B cell (primary cell): Measurements from ENCODE around the gene TUG1. TPM values are rescaled to one million over a fixed set of nuclear protein-coding genes. Genes with fewer than 3 reads are reported as not detected.

Experiments used
- ATAC-seq: fragments of 200-7000 bp; cut with Tn5 transposase; one replicate; pipeline ENCODE4 v1.10.0; 2021; ENCODE audit warnings: low read depth, mild to moderate bottlenecking, moderate number of reproducible peaks, moderate library complexity
- CTCF ChIA-PET: fragments of 350-600 bp; sonication (Branson Sonifier 250); formaldehyde crosslinking; loops from one replicate; lab custom pipeline; 2021; ENCODE audit warnings: antibody characterized with exemption, inconsistent platforms; lab: Charles Lee
- POLR2A ChIA-PET: fragments of 350-600 bp; sonication (Branson Sonifier 250); formaldehyde crosslinking; loops from one replicate; lab custom pipeline; 2021; ENCODE audit warnings: antibody characterized with exemption; lab: Charles Lee
- DNase-seq: peaks from one replicate; pipeline ENCODE4 v3.0.0; 2013
- H2AFZ ChIP-seq: 2 replicates; pipeline ENCODE4 v1.6.1; 2012; ENCODE audit warnings: mild to moderate bottlenecking, low read depth, low read length; ENCODE audit not compliant: insufficient read depth, poor library complexity, severe bottlenecking
- H3K27ac ChIP-seq, 2 donors: 1 replicate in 1 of 2; 2 replicates in 1 of 2; pipeline ENCODE4 v1.5.1; 2012 to 2013; ENCODE audit warnings: low read length in 2 of 2, mild to moderate bottlenecking in 2 of 2, moderate library complexity in 1 of 2
- H3K27me3 ChIP-seq, 4 experiments: fragments of 200-600 bp in 1 of 4; sonication (generic) in 1 of 4; replicated peaks in 1 of 4; 1 replicate in 2 of 4; 2 replicates in 2 of 4; pipeline versions ENCODE4 v1.6.1 to v1.7.0; 2013 to 2016; ENCODE audit warnings: low read length in 3 of 4, mild to moderate bottlenecking in 2 of 4, mixed read lengths in 1 of 4, moderate library complexity in 1 of 4; ENCODE audit not compliant: insufficient read depth in 4 of 4, control insufficient read depth in 3 of 4; ENCODE audit errors: control extremely low read depth in 1 of 4
- H3K36me3 ChIP-seq, 2 experiments: replicated peaks in 1 of 2; 1 replicate in 1 of 2; 2 replicates in 1 of 2; pipeline versions ENCODE4 v1.6.1 to v1.7.1; 2013; ENCODE audit warnings: low read length in 1 of 2; ENCODE audit not compliant: insufficient read depth in 2 of 2, control insufficient read depth in 1 of 2; ENCODE audit errors: control extremely low read depth in 1 of 2, extremely low read depth in 1 of 2
- H3K4me1 ChIP-seq, 2 donors: fragments of 200-600 bp in 1 of 2; sonication (generic) in 1 of 2; 1 replicate in 1 of 2; 2 replicates in 1 of 2; pipeline versions ENCODE4 v1.5.1 to v1.6.1; 2013 to 2017; ENCODE audit warnings: low read length in 2 of 2; ENCODE audit not compliant: control insufficient read depth in 2 of 2, insufficient read depth in 2 of 2
- H3K4me2 ChIP-seq: replicated peaks from 2 replicates; pipeline ENCODE3; 2012; ENCODE audit warnings: mild to moderate bottlenecking, low read depth, low read length; ENCODE audit not compliant: poor library complexity, severe bottlenecking
- H3K4me3 ChIP-seq, 5 experiments: fragments of 200-600 bp in 1 of 5; sonication (generic) in 1 of 5; 1 replicate in 3 of 5; 2 replicates in 2 of 5; pipeline versions ENCODE4 v1.5.1 to v1.7.0; 2011 to 2016; ENCODE audit warnings: low read length in 4 of 5, mild to moderate bottlenecking in 4 of 5, low read depth in 2 of 5, control low read depth in 1 of 5, moderate library complexity in 1 of 5; ENCODE audit not compliant: insufficient read depth in 1 of 5; ENCODE audit errors: control extremely low read depth in 1 of 5, extremely low read depth in 1 of 5
- H3K79me2 ChIP-seq: fragments of 200-600 bp; sonication (generic); one replicate; pipeline ENCODE4 v1.6.0; 2016; ENCODE audit warnings: low read length; ENCODE audit not compliant: control insufficient read depth, insufficient read depth
- H3K9ac ChIP-seq: fragments of 200-600 bp; sonication (generic); 2 replicates; pipeline ENCODE4 v1.6.1; 2017; ENCODE audit warnings: mild to moderate bottlenecking, low read length, moderate library complexity
- H3K9me3 ChIP-seq, 3 donors: one replicate each; pipeline versions ENCODE4 v1.6.1 to v1.7.1; 2013; ENCODE audit warnings: low read length in 2 of 3; ENCODE audit not compliant: control insufficient read depth in 2 of 3, insufficient read depth in 1 of 3; ENCODE audit errors: control extremely low read depth in 1 of 3
- H4K20me1 ChIP-seq: 2 replicates; pipeline ENCODE4 v1.6.0; 2012; ENCODE audit warnings: mild to moderate bottlenecking, low read length; ENCODE audit not compliant: insufficient read depth, control insufficient read depth, poor library complexity, severe bottlenecking
- H3K27ac Mint-ChIP-seq: one replicate; pipeline ENCODE4 v1.8.0; 2021; ENCODE audit warnings: mixed read lengths
- H3K27me3 Mint-ChIP-seq: one replicate; pipeline ENCODE4 v1.8.0; 2021; ENCODE audit warnings: mixed read lengths
- H3K4me1 Mint-ChIP-seq: one replicate; pipeline ENCODE4 v1.8.0; 2021; ENCODE audit warnings: mixed read lengths
- H3K4me3 Mint-ChIP-seq: one replicate; pipeline ENCODE4 v1.8.0; 2021; ENCODE audit warnings: mixed read lengths
- H3K9me3 Mint-ChIP-seq: one replicate; pipeline ENCODE4 v1.8.0; 2022; ENCODE audit warnings: mixed read lengths; ENCODE audit not compliant: insufficient read depth
- CTCF ChIP-seq: fragments of 200-600 bp; IDR thresholded peaks from one replicate; pipeline ENCODE4 v1.8.0; 2022; ENCODE audit warnings: antibody characterized with exemption, mild to moderate bottlenecking
- EZH2 ChIP-seq: IDR thresholded peaks from 2 replicates; pipeline ENCODE4 v1.6.1; 2012; ENCODE audit warnings: borderline replicate concordance, low read depth, mild to moderate bottlenecking, moderate library complexity, low read length; ENCODE audit not compliant: insufficient read depth, poor library complexity, severe bottlenecking
- WGBS: methylation state at CpG from one replicate; pipeline ENCODE4 v1.1.5; 2013; ENCODE audit warnings: missing lambda C conversion rate; ENCODE audit not compliant: insufficient coverage; 5-methylcytosine and 5-hydroxymethylcytosine counted together
- intact Hi-C: fragments of 100-400 bp; cut with micrococcal nuclease; formaldehyde crosslinking; loops from one replicate; pipeline ENCODE4 v1.10.0; 2022
- polyA plus RNA-seq: library from polyadenylated mRNA; depleted of rRNA; stranded (reverse); fragments of >200 nt; gene quantifications from 2 replicates; pipeline ENCODE4 v1.2.3, GENCODE V29; 2012
- total RNA-seq, 2 donors: library from RNA; stranded (reverse); fragments of 120-200 nt in 1 of 2; gene quantifications; 1 replicate in 1 of 2; 2 replicates in 1 of 2; pipeline versions ENCODE4 v1.2.3 to v1.2.4, GENCODE V29; 2013 to 2022

Gene TUG1
- total and polyA plus RNA-seq, 2 donors (not counting 1 experiment from before 2014, with no cell fraction given), result 78.9 to 110 TPM

- no peak for DNase-seq
- WGBS, result 98% methylated on average over 5 of the region's 6 CpGs
- Histone ChIP-seq H3K4me2 (no peak overlapping the region), H3K9me3 (no peaks in the 10 kb centered on the region), H3K79me2 (no peaks in the 10 kb centered on the region), H4K20me1 (no peaks in the 10 kb centered on the region), H3K36me3 (peaks cover 2 to 55% of the 10 kb centered on the region in 2 experiments), H3K27ac (no peak overlapping the region), H3K4me1 (no peaks in the 10 kb centered on the region), H3K27me3 (no peaks in the 10 kb centered on the region), H3K4me3 (no peak overlapping the region), H3K9ac (no peak overlapping the region), H2AFZ (no peak overlapping the region)
- intact Hi-C loops, result no loop called here
- no peak for ATAC-seq
- H3K27ac Mint-ChIP-seq, result no peak overlapping the region
- no peak for TF ChIP-seq EZH2
- no peak for TF ChIP-seq CTCF
- POLR2A ChIA-PET, result no interaction called here
- CTCF ChIA-PET, result interaction anchor here (2.7 kb wide), 1 partner anchor 8 kb away, joined by 9 read pairs; no protein-coding TSS in a partner anchor
- H3K27me3 Mint-ChIP-seq, result no peaks in the 10 kb centered on the region
- no peak overlapping the region for H3K4me3 Mint-ChIP-seq
- no peaks in the 10 kb centered on the region for H3K4me1 Mint-ChIP-seq
- no peaks in the 10 kb centered on the region for H3K9me3 Mint-ChIP-seq
These were observed 40.7 kb upstream of the TUG1 start for GRCh38 chr22:30928401-30928800.

- no peak for DNase-seq
- Histone ChIP-seq H3K4me2 (no peak overlapping the region), H4K20me1 (no peaks in the 10 kb centered on the region), H3K9me3 (no peaks in the 10 kb centered on the region), H3K27me3 (no peaks in the 10 kb centered on the region), H2AFZ (no peak overlapping the region), H3K27ac (no peak overlapping the region), H3K4me3 (no peak overlapping the region), H3K9ac (no peak overlapping the region), H3K4me1 (no peaks in the 10 kb centered on the region), H3K79me2 (no peaks in the 10 kb centered on the region), H3K36me3 (peaks cover 2 to 73% of the 10 kb centered on the region in 2 experiments)
- no peak overlapping the region for H3K27ac Mint-ChIP-seq
- no peaks in the 10 kb centered on the region for H3K9me3 Mint-ChIP-seq
- H3K4me1 Mint-ChIP-seq, result no peaks in the 10 kb centered on the region
- intact Hi-C loops, result no loop called here
- H3K4me3 Mint-ChIP-seq, result no peak overlapping the region
- TF ChIP-seq CTCF, result no peak
- no peak for TF ChIP-seq EZH2
- no peak for ATAC-seq
- 100% methylated on average over 3 of the region's 3 CpGs for WGBS
- ChIA-PET CTCF (interaction anchor here (0.7 to 2.7 kb wide), 2 partner anchors 10 to 19 kb away, joined by 3 to 9 read pairs; no protein-coding TSS in a partner anchor), POLR2A (interaction anchor here (0.6 kb wide), 1 partner anchor 172 kb away, joined by 3 read pairs; no protein-coding TSS in a partner anchor)
- no peaks in the 10 kb centered on the region for H3K27me3 Mint-ChIP-seq
These were observed 38.8 kb upstream of the TUG1 start for GRCh38 chr22:30930228-30930627.
